GM12875 (cell line): ENCODE data around the gene CARD10.
A peak's percentile ranks its signal among the peaks of the same experiment; 100 is the strongest.
"Not testable (repeated sequence)": the region's sequence is repeated elsewhere in the genome, so short reads cannot be mapped to it uniquely, and the experiment has no call there.

ENCODE experiments used
- H3K4me3 ChIP-seq: one replicate; pipeline ENCODE4 v1.5.1; 2011; ENCODE audit warnings: low read depth, low read length, control low read depth
- CTCF ChIP-seq: IDR thresholded peaks from 2 replicates; pipeline ENCODE4 v1.5.1; 2011; ENCODE audit warnings: low read depth, mild to moderate bottlenecking, control low read depth, inconsistent platforms, low read length, moderate library complexity, borderline replicate concordance; ENCODE audit not compliant: insufficient read depth

The CARD10 gene

GRCh38 chr22:37551981-37552380, 32.8 kb upstream of the CARD10 start:
- H3K4me3 ChIP-seq, result no peak overlapping the region
- TF ChIP-seq CTCF, result no peak

- not testable (repeated sequence) for H3K4me3 ChIP-seq
Observed at GRCh38 chr22:37550921-37551320, 31.7 kb upstream of the CARD10 start.

- no peak overlapping the region for H3K4me3 ChIP-seq
- TF ChIP-seq CTCF, result no peak
Observed at GRCh38 chr22:37549704-37550059, 30.5 kb upstream of the CARD10 start.

- H3K4me3 ChIP-seq, result no peak overlapping the region
- no peak for TF ChIP-seq CTCF
Observed at GRCh38 chr22:37547251-37547741, 28.1 kb upstream of the CARD10 start.

GRCh38 chr22:37546437-37547250, 27.4 kb upstream of the CARD10 start:
- TF ChIP-seq CTCF, result no peak
- H3K4me3 ChIP-seq, result no peak overlapping the region

- no peak for TF ChIP-seq CTCF
- H3K4me3 ChIP-seq, result no peak overlapping the region
Observed at GRCh38 chr22:37545703-37546436, 26.7 kb upstream of the CARD10 start.

- no peak overlapping the region for H3K4me3 ChIP-seq
- TF ChIP-seq CTCF, result peak; percentile 79
Observed at GRCh38 chr22:37544955-37545702, 25.9 kb upstream of the CARD10 start.
